Measurements from ENCODE around the gene IGFLR1. TPM values are rescaled to one million over a fixed set of nuclear protein-coding genes. Genes with fewer than 3 reads are reported as not detected.

Gene IGFLR1
- total RNA-seq, 1 experiment from 2014 or later = 9.9 TPM

DNA sequence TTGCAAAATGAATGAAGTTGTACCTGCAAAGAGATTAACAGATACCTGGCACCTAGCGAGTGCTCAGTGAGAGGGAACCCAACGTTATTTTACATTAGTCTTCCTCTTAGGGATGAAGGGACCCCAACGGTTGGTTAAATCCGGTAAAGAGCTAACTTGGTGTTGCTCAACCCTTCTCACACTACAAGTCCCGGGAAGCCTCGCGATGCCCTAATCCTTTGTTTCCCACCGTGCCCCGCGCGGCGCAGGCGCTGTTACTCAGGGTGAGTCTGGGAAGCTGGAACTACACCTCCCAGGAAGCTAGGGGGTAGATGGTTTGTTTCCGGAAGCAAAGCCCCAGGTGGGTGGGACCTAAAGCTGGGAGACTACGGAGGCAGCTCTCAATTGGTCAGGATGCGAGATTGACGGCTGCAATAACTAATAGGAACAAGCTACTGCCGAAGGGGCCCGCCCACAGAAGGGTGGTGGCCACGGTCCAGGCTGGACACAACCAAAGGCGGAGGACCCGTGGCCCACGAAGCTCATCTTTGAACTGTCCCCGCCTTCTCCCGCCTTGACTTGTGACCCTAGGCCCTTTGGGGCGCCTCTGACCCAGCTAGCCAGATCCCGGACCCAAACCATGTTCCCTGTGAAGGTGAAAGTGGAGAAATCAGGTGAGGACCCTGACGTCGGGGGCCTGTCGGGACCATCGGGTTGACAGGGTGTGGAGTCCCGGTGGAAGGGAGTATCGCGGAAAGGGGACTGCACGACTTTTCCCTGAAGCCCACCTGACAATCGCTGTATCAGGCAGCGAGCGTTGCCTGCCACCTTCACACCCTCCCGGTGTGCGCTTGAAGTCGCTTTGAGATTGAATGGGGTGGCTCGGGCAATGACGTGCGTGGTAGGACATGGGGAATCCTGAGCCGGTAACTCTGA, 6.1 kb upstream of the IGFLR1 start, which contains the start of gene LIN37 (continued):
- TF ChIP-seq ZSCAN18 (CRISPR knock-in tag; IDR thresholded peaks at IDR 0.05) = no peak
- TF ChIP-seq ZNF263 (CRISPR knock-in tag; IDR thresholded peaks at IDR 0.05; ENCODE audit: low read depth) = no peak
- no peak for TF ChIP-seq PREB (CRISPR knock-in tag; IDR thresholded peaks at IDR 0.05; ENCODE audit: borderline replicate concordance)
- no peak for TF ChIP-seq ATF2 (CRISPR knock-in tag; IDR thresholded peaks at IDR 0.05; ENCODE audit: borderline replicate concordance, low read depth)
- no peak for TF ChIP-seq ZNF121 (CRISPR knock-in tag; IDR thresholded peaks at IDR 0.05)
- TF ChIP-seq AR (CRISPR knock-in tag; IDR thresholded peaks at IDR 0.05) = no peak

- no peaks in the 10 kb centered on the region for H3K27me3 Mint-ChIP-seq (ENCODE audit: low read depth)
- CTCF ChIA-PET = interaction anchor here (1.5 kb wide), 1 partner anchor 44 kb away, joined by 4 read pairs; no protein-coding TSS in a partner anchor
- no peak for TF ChIP-seq E2F1 (CRISPR knock-in tag; IDR thresholded peaks at IDR 0.05)
- no peak for TF ChIP-seq ZBTB21 (CRISPR knock-in tag; IDR thresholded peaks at IDR 0.05; ENCODE audit: borderline replicate concordance)
- TF ChIP-seq NR1H2 (CRISPR knock-in tag; IDR thresholded peaks at IDR 0.05) = no peak
- TF ChIP-seq GABPB1 (CRISPR knock-in tag; IDR thresholded peaks at IDR 0.05) = no peak
- no peak for TF ChIP-seq USF1 (CRISPR knock-in tag; IDR thresholded peaks at IDR 0.05)
- TF ChIP-seq ERG (CRISPR knock-in tag; IDR thresholded peaks at IDR 0.05) = no peak
- TF ChIP-seq, protein P1, sequence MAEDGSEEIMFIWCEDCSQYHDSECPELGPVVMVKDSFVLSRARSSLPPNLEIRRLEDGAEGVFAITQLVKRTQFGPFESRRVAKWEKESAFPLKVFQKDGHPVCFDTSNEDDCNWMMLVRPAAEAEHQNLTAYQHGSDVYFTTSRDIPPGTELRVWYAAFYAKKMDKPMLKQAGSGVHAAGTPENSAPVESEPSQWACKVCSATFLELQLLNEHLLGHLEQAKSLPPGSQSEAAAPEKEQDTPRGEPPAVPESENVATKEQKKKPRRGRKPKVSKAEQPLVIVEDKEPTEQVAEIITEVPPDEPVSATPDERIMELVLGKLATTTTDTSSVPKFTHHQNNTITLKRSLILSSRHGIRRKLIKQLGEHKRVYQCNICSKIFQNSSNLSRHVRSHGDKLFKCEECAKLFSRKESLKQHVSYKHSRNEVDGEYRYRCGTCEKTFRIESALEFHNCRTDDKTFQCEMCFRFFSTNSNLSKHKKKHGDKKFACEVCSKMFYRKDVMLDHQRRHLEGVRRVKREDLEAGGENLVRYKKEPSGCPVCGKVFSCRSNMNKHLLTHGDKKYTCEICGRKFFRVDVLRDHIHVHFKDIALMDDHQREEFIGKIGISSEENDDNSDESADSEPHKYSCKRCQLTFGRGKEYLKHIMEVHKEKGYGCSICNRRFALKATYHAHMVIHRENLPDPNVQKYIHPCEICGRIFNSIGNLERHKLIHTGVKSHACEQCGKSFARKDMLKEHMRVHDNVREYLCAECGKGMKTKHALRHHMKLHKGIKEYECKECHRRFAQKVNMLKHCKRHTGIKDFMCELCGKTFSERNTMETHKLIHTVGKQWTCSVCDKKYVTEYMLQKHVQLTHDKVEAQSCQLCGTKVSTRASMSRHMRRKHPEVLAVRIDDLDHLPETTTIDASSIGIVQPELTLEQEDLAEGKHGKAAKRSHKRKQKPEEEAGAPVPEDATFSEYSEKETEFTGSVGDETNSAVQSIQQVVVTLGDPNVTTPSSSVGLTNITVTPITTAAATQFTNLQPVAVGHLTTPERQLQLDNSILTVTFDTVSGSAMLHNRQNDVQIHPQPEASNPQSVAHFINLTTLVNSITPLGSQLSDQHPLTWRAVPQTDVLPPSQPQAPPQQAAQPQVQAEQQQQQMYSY (CRISPR knock-in tag; IDR thresholded peaks at IDR 0.05) = no peak
- TF ChIP-seq ARID4B (CRISPR knock-in tag; IDR thresholded peaks at IDR 0.05; ENCODE audit: borderline replicate concordance) = no peak
These were observed 4.3 kb upstream of the IGFLR1 start for GRCh38 chr19:35746531-35746930.

More at GRCh38 chr19:35746531-35746930, 4.3 kb upstream of the IGFLR1 start:
- peak overlapping the region; percentile 98 for H3K4me3 Mint-ChIP-seq
- no peaks in the 10 kb centered on the region for H3K9me3 Mint-ChIP-seq
- POLR2A ChIA-PET = no interaction called here
- DNase-seq (ENCODE audit: low spot score) = no peak
- no peak for ATAC-seq
- H3K36me3 Mint-ChIP-seq = peaks cover 6% of the 10 kb centered on the region; the same call in 1 of the 2 replicates
- H3K27ac Mint-ChIP-seq = peak overlapping the region; percentile 99; the same call in 1 of the 2 replicates
- H3K4me1 Mint-ChIP-seq = peaks cover 27% of the 10 kb centered on the region
